GM19372 (cell line): Measurements from ENCODE around the gene IDH3B.

Source experiments
- ATAC-seq: cut with Tn5 transposase; IDR thresholded peaks from one replicate; pipeline ENCODE4 v1.9.1; 2021; ENCODE audit warnings: mild to moderate bottlenecking, low read depth, moderate library complexity; ENCODE audit not compliant: unreplicated experiment

The IDH3B gene

GRCh38 chr20:2658414-2659354, 5.3 kb downstream of the IDH3B start:
- ATAC-seq, result no peak

GRCh38 chr20:2657674-2658073, 6.3 kb downstream of the IDH3B start:
- ATAC-seq, result no peak

- no peak for ATAC-seq
These were observed 6.8 kb downstream of the IDH3B start for GRCh38 chr20:2657241-2657640.

- ATAC-seq, result no peak
These were observed 7.4 kb downstream of the IDH3B start for GRCh38 chr20:2656471-2657117.

GRCh38 chr20:2655331-2656116, 8.5 kb downstream of the IDH3B start:
- no peak for ATAC-seq

GRCh38 chr20:2654831-2655230, 9.2 kb downstream of the IDH3B start:
- no peak for ATAC-seq

GRCh38 chr20:2654384-2654822, 9.6 kb downstream of the IDH3B start:
- ATAC-seq, result no peak

- ATAC-seq, result no peak
These were observed 10.2 kb downstream of the IDH3B start for GRCh38 chr20:2653556-2654383.

GRCh38 chr20:2652724-2653555, 11.1 kb downstream of the IDH3B start:
- peak; percentile 32 for ATAC-seq

GRCh38 chr20:2651772-2652723, 12.0 kb downstream of the IDH3B start, which contains the start of gene NOP56:
NOP56 (plus strand) TSS chr20:2652632; CDS start chr20:2652661, 29 bp downstream.
- peak; percentile 79 for ATAC-seq

GRCh38 chr20:2643708-2644107, 20.3 kb downstream of the IDH3B start:
- no peak for ATAC-seq

GRCh38 chr20:2640899-2641298, 23.1 kb downstream of the IDH3B start:
- no peak for ATAC-seq

- no peak for ATAC-seq
These were observed 23.8 kb downstream of the IDH3B start for GRCh38 chr20:2640260-2640659.

- no peak for ATAC-seq
These were observed 26.8 kb downstream of the IDH3B start for GRCh38 chr20:2637246-2637645.

- ATAC-seq, result no peak
These were observed 30.6 kb downstream of the IDH3B start for GRCh38 chr20:2633381-2633780.

GRCh38 chr20:2631228-2631627, 32.8 kb downstream of the IDH3B start:
- ATAC-seq, result no peak

GRCh38 chr20:2626853-2627541, 37.0 kb downstream of the IDH3B start:
- ATAC-seq, result no peak
